Embryonic facial prominence (tissue), 1 donor: Measurements from ENCODE around the gene PCMTD2.

Experiments
- DNase-seq: peaks from one replicate; pipeline ENCODE4 v3.0.0-alpha.2; 2016; ENCODE audit errors: extremely low spot score

The PCMTD2 gene

GRCh38 chr20:64238851-64239387 lies 16.6 kb upstream of the PCMTD2 start:
- DNase-seq = no peak

DNA sequence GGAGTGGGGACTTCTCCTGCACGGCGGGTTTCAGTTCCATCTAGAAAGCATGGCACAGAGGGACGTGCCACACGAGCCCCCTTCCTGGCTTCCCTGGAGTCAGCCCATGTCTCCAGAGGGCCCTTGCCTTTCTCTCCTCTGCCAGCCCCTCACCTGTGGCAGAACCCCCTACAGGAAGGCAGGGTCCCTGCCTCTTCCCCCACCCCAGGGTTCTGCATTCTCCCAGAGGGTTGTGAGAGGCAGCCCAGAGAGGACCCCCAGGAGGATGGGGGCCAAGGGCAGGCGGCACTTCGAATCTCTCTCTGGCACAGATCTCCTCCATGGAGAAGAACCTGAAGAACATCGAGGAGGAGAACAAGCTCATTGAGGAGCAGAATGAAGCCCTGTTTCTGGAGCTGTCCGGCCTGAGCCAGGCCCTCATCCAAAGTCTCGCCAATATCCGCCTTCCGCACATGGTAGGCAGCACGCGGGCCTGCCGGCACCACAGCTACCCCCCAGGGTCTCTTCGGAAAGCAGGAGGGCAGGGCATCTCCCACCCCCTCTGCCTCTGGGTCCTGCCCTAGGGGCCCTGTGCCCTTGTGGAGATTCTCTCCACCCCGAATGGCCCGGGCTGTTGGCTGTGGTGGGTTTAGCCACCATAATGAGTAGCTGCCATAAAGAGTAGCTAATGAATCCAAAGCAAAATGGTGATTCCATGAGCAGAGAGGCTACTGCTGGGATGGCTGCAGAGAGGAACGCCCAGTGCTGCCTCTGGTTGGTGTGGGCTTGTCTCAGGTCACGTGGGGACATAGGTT lies 15.9 kb upstream of the PCMTD2 start:
- no peak for DNase-seq

DNA sequence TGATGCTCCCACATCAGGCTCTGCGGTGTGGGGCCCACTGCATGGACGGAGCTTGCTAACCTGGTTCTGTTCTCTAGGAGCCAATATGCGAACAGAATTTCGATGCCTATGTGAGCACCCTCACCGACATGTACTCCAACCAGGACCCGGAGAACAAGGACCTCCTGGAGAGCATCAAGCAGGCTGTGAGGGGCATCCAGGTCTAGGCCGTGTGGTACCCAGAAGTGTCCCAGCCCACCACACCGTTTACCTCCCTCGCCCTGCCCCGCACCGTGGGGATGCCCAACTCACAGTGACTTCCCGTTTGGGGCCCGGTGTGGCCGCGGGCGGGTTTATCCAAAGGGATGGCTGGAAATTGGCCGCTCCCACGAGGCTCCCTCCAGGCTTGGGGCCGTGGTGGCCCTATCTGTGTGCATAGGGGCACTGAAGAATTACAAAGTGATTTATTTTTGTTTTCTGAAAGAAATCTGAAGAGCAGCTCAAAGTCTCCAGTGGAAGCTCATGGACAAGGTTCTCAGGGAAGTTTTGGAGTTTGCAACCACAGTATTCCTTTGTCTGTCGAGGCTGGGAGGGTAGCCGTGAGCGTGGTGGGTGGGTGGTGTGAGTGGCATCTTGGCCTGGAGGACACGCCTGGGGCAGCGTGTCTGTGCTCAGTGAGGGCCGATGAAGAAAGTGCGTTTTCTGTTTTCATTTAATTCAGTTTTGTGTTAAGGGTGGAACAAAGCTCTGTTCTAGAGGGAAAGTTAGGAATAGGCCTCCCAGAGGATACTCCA lies 15.1 kb upstream of the PCMTD2 start:
- DNase-seq = no peak

DNA sequence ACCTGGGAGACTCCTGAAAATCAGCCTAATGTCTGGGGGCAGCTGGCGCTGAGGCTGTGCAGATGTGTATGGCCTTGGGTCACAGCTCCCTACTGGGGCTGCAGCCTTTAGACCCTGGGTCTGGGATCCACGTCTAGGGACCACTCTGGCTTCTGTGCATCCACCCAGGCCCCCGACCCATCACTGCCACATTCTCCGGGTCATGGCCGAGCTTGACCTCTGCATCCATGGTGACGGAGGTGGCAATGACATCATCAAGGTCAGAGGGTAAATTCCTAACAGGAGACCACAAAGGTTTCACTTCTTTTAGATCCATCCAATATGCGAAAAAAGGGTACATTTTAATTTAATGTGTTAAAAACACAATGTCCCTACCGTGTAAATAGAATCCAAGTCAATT lies 14.5 kb upstream of the PCMTD2 start:
- DNase-seq = no peak

GRCh38 chr20:64242003-64242796 lies 13.3 kb upstream of the PCMTD2 start:
- no peak for DNase-seq

- DNase-seq = no peak
These were observed 12.6 kb upstream of the PCMTD2 start for GRCh38 chr20:64242797-64243475.

- DNase-seq = no peak
These were observed 11.2 kb upstream of the PCMTD2 start for GRCh38 chr20:64244281-64244805.

DNA sequence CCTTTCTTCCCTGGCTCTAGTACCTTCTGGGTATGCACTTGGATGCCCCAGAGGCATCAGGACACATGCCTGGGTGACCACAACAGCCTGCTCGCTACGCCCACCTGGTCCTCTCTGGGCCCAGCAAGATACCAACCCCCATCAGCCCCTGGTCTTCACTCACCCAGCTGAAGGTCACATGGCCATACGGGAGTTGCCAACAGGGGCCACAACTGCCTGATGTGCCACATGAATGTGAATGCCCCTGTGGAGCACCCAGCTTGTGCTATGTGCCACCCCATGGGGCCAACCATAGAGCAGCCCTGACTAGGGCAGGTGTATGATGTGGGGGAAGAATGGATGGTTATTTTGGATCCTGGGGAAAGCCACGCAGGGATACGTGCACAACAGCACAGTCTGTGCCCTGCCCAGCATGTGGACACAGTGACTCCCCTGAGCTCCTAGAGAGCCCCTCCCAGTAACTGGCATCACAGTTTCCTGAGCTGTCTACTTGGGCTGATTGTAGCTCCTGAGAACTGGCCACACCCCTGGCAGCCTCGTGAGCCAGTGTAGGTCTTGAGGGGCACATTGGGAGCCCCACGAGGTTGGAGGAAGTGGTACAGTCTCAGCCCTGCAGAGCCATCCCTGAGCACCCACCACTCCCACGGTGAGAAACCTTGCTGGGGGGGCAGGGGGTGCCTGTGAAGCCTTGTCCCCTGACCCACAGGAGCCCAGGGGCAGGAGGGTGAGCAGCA lies 10.5 kb upstream of the PCMTD2 start:
- no peak for DNase-seq

- no peak for DNase-seq
These were observed 9.6 kb upstream of the PCMTD2 start for GRCh38 chr20:64245746-64246595.

DNA sequence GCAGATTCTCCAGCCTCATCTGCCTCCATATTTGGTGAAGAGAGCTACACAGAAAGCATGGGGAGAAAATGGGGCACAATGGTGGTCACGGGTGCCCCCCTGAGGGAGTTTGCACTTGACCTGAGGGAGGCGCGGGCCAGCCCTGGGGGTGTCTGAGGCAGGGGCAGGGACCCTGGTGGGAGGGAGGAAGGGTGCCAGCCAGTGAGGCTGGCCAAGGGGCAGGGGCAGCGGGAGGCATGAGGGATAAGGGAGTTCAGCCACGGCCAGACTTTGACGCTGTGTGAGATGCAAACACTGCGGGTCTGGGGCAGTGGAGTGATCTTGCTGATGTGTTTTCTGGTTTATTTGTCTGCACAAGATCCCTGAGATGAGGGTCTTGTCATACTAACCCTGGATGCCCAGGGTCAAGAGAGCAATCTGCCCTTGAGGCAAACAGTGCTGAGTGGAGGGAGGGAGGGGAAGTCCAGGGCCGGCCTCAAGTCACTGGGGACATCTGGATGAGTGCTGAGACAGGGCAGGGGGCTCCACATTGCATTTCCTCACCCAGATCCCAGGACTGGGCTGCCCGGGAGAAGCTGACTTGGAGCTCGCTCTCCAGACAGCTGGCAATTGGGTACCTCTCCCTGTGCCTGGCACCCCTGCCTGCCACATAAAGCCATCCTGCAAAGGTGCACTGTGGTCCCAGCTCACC lies 8.8 kb upstream of the PCMTD2 start:
- no peak for DNase-seq

DNA sequence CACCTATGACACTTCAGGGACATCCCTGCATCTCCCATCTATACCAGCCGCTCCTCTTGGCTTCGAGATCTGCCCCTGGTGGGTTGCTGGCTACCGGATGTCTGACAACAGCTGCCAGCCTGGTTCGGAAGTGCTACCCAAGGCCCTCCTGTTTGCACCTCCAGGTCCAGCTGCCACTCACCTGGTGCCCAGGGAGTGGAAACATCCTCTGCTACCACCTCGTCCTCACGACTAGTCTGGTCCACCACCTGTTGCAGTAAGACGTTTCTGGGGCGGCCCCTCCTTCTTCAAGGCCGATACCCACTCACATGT lies 8.3 kb upstream of the PCMTD2 start:
- DNase-seq = no peak

- DNase-seq = no peak
These were observed 7.3 kb upstream of the PCMTD2 start for GRCh38 chr20:64247970-64248841.

GRCh38 chr20:64250027-64250426 lies 5.5 kb upstream of the PCMTD2 start:
- no peak for DNase-seq

GRCh38 chr20:64253000-64253383 lies 2.6 kb upstream of the PCMTD2 start:
- no peak for DNase-seq

GRCh38 chr20:64253443-64253842 lies 2.1 kb upstream of the PCMTD2 start:
- DNase-seq = no peak

DNA sequence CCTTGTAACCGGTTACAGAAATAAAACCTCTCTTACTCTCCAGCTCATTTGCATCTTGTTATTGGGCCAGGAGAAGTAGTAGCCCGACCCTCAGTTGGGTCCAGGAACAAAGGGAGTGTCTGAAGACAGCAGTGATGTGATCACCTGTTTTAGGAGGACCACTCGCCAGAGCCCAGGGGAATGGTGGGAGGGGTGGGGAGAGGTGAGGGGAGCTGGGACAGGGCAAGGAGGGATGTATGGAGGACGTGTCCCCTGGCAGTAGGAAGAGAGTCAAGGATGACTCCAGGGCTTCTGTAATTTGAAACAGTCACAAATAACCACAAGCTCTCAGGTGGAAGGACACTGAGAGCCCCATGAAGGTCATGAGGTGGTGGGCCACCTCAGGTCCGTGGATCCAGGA lies 1.4 kb upstream of the PCMTD2 start:
- no peak for DNase-seq

DNA sequence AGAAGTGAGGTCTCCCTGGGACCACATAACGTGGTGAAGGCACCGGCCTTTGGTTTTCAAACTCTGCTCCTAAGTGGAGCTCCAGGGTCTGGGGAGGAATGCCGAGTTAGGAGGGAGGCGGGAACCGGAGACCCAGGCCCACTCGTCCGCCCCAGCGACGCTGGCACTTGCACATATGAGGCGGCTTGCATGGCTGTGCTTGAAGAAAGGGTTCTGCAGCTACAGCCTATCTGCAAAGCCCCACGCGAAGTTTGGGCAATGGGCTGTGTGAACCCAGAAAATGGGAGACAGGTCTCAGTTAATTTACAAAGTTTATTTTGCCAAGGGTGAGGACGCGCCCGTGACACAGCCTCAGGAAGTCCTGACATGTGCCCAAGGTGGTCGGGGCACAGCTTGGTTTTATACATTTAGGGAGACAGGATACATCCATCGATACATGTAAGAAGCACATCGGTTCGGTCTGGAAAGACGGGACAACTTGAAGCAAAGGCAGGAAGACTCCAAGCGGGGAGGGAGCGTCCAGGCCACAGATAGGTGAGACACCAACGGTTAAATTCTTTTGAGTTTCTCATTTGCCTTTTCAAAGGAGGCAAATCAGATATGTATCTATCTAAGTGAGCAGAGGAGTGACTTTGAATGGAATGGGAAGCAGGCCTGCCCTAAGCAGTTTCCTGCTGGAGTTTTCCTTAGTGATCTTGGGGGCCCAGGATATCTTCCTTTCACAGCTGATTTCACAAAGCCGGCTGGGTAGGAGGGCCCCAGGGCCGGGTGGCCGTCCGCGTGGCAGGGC lies 782 bp upstream of the PCMTD2 start:
- DNase-seq = no peak
